Stomach smooth muscle (tissue), 2 donors: ENCODE results near the gene ACOT7.
"Not testable (repeated sequence)": the region's sequence is repeated elsewhere in the genome, so short reads cannot be mapped to it uniquely, and the experiment has no call there.

ENCODE experiments used
- H3K27ac ChIP-seq: one replicate; pipeline ENCODE4 v1.7.0; 2013; ENCODE audit warnings: mild to moderate bottlenecking, low read length, inconsistent platforms
- H3K27me3 ChIP-seq, 2 donors: one replicate each; pipeline ENCODE4 v1.7.0; 2013; ENCODE audit warnings: low read length in 2 of 2; ENCODE audit not compliant: insufficient read depth in 2 of 2, control insufficient read depth in 1 of 2
- H3K36me3 ChIP-seq, 2 donors: one replicate each; pipeline ENCODE4 v1.7.0; 2013; ENCODE audit warnings: low read length in 2 of 2; ENCODE audit not compliant: control insufficient read depth in 2 of 2, insufficient read depth in 2 of 2
- H3K4me1 ChIP-seq: one replicate; pipeline ENCODE4 v1.7.0; 2013; ENCODE audit warnings: low read length; ENCODE audit not compliant: control insufficient read depth, insufficient read depth
- H3K4me3 ChIP-seq, 2 donors: one replicate each; pipeline ENCODE4 v1.7.0; 2013; ENCODE audit warnings: low read length in 2 of 2
- H3K9ac ChIP-seq, 2 donors: one replicate each; pipeline ENCODE4 v1.7.0; 2013; ENCODE audit warnings: low read length in 2 of 2, mild to moderate bottlenecking in 1 of 2
- H3K9me3 ChIP-seq, 2 donors: one replicate each; pipeline ENCODE4 v1.7.0; 2013; ENCODE audit warnings: low read length in 2 of 2; ENCODE audit not compliant: control insufficient read depth in 2 of 2
- donor health status: healthy.
- donor health status: Pancreatic carcinoma.

ACOT7 gene

DNA sequence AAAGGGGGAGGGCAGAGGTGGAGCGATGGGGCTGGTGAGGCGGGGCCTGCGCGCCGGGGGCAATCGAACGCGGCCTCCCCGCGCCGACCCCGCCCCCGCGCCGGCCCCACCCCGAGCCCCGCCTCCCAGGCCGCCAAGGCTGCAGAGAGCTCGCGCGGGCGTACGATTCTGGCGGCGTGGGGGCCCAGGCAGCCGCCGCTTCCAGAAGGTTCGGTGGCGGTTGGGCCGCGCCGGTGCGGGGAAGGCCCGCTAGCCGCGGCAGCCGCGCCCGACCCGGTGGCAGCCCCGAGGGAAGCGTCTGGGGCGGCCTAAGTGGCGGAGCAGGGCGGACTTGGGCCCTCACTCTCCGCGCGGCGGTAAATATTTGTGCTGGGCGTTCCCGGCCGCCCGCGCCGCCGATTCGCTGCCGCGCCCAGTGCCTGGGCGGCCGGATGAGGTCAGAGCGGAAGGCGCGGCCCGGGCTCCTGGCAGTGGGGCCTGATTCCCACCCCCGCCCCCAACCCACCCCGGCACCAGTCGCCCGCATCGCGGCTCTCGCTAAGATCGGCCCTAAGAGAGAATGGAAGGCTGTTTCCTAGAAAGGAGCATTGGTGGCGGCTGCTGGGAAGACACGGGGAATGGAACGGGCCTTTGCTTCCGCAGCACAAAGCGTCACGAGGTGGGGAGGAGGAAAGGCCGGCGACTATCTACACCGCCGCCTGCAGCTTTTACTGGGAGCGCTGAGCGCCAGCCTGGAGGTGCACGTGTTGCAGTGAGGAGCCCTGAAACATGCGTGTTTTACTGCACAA lies at the start of gene ACOT7:
Gene ACOT7 (minus strand): TSS at position 368 of the 788 bp plus-strand sequence. CDS start 368 bp downstream, outside the sequence.
- Histone ChIP-seq H3K4me1 (peaks cover 16% of the 10 kb centered on the region), H3K4me3 (peak within 1 kb of the TSS; percentile 51 to 73), H3K9me3 (no peaks in the 10 kb centered on the region), H3K9ac (peak within 1 kb of the TSS; percentile 47 to 73), H3K27ac (peak within 1 kb of the TSS; percentile 85), H3K36me3 (no peaks in the 10 kb centered on the region), H3K27me3 (no peaks in the 10 kb centered on the region)

GRCh38 chr1:6441586-6441985 lies 48.0 kb upstream of the ACOT7 start:
- H3K27me3 ChIP-seq, result peaks cover 28 to 31% of the 10 kb centered on the region in 2 donors

DNA sequence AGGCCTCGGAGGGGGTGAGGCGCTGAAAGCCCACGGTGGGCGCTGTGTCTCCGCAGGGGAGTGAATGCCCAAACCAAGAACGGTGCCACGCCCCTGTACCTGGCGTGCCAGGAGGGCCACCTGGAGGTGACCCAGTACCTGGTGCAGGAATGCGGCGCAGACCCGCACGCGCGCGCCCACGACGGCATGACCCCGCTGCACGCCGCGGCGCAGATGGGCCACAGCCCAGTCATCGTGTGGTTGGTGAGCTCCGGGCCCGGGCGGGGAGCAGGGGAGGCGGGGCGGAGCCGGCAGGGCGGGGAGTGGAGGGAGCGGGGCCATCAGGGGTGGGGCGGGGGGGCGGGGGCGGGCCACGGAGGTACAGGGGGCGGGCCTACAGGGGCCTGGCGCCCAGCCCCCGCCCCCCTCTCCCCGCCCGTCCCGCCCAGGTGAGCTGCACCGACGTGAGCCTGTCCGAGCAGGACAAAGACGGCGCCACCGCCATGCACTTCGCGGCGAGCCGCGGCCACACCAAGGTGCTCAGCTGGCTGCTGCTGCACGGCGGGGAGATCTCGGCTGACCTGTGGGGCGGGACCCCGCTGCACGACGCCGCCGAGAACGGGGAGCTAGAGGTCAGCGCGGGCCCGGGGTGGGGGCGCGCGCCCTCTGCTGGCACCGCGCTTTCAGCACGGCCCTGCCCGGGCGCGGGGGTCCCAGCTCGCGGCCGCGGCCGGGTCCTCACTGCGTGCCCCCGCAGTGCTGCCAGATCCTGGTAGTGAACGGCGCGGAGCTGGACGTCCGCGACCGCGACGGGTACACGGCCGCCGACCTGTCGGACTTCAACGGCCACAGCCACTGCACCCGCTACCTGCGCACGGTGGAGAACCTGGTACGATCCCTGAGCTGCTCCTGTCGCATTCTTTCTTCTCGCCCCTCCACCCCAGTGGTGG lies 46.9 kb upstream of the ACOT7 start:
- Histone ChIP-seq H3K36me3 (no peaks in the 10 kb centered on the region), H3K4me3 (peak overlapping the region in 1 of 2 donors; percentile 29), H3K27ac (no peak overlapping the region), H3K9me3 (no peaks in the 10 kb centered on the region), H3K9ac (no peak overlapping the region), H3K4me1 (peaks cover 2% of the 10 kb centered on the region), H3K27me3 (peaks cover 26 to 31% of the 10 kb centered on the region in 2 donors)

More at GRCh38 chr1:6441586-6441985, 48.0 kb upstream of the ACOT7 start:
- no peak overlapping the region for H3K27ac ChIP-seq
- H3K36me3 ChIP-seq, result no peaks in the 10 kb centered on the region
- H3K9me3 ChIP-seq, result no peaks in the 10 kb centered on the region
- no peak overlapping the region for H3K9ac ChIP-seq
- no peak overlapping the region for H3K4me3 ChIP-seq
- peaks cover 2% of the 10 kb centered on the region for H3K4me1 ChIP-seq

- Histone ChIP-seq H3K27me3 (peaks cover 24 to 26% of the 10 kb centered on the region in 2 donors), H3K36me3 (no peaks in the 10 kb centered on the region), H3K9ac (no peak overlapping the region), H3K27ac (no peak overlapping the region), H3K9me3 (no peaks in the 10 kb centered on the region), H3K4me3 (no peak overlapping the region), H3K4me1 (peaks cover 2% of the 10 kb centered on the region)
Measured at GRCh38 chr1:6438047-6438525, 44.5 kb upstream of the ACOT7 start.

- peaks cover 24 to 26% of the 10 kb centered on the region in 2 donors for H3K27me3 ChIP-seq
- H3K27ac ChIP-seq, H3K4me3 ChIP-seq, H3K9me3 ChIP-seq, H3K9ac ChIP-seq, H3K4me1 ChIP-seq, H3K36me3 ChIP-seq: not testable (repeated sequence)
Measured at GRCh38 chr1:6437012-6437700, 43.6 kb upstream of the ACOT7 start.

DNA sequence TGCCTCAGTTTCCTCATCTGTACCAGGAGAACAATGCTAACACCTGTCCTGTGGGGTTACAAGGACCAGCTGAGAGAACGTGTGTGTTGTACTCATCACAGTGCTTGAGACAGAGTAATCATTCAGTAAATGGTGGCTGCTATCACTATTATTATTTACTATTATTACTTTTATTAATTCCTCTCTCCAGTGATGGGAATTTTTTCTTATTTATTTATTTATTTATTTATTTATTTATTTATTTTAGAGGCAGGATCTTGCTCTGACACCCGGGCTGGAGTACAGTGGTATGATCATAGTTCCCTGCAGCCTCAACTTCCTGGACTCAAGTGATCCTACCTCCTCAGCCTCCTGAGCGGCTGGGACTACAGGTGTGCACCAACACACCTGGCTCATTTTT lies 42.7 kb upstream of the ACOT7 start:
- not testable (repeated sequence) for H3K36me3 ChIP-seq, H3K9ac ChIP-seq, H3K27ac ChIP-seq, H3K4me3 ChIP-seq, H3K4me1 ChIP-seq, H3K9me3 ChIP-seq
- peaks cover 20 to 21% of the 10 kb centered on the region in 2 donors for H3K27me3 ChIP-seq

DNA sequence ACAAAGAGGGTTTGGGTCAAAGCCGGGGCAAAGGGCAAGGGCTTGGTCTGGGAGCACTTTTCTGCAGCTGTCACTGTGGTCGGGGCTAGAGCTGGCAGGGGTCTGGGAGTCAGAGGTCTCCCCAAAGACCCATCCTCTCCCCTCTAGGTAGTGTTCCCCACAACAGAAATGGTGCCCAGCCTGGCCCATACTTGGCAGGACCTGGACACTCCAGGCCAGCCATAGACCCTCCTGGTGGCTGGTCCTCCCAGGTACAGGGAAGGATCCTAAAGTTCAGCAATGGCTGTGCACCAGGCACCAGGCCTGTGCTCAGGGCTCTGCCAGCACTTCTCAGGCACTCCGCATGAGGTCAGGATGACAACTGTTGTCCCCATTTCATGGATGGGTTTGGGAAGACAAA lies 42.0 kb upstream of the ACOT7 start:
- H3K27ac ChIP-seq, result no peak overlapping the region
- no peak overlapping the region for H3K9ac ChIP-seq
- no peak overlapping the region for H3K4me3 ChIP-seq

DNA sequence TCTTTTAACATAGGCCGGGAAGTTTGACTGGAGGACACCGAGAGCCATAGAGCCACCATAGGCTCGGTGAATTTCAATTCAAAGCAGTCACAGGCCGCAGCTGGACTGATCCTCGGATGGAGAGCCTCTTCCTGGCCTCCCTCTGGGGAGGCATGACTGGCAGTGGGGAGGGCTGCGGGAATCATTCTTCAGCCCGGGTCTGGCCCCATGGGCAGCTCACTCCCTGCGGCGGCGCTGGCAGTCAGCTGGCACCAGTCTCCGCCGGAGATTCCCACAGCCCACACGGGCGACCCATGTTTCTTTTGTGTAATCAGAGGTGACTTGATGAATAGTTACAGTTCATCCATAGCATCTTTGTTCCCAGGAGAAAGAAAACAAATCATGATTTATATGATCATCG lies 41.6 kb upstream of the ACOT7 start:
- H3K4me1 ChIP-seq, result no peaks in the 10 kb centered on the region
- H3K4me3 ChIP-seq, result no peak overlapping the region
- no peaks in the 10 kb centered on the region for H3K36me3 ChIP-seq
- H3K9ac ChIP-seq, result no peak overlapping the region
- peaks cover 16 to 19% of the 10 kb centered on the region in 2 donors for H3K27me3 ChIP-seq
- no peaks in the 10 kb centered on the region for H3K9me3 ChIP-seq
- no peak overlapping the region for H3K27ac ChIP-seq

More for the DNA sequence above, 42.0 kb upstream of the ACOT7 start:
- H3K9me3 ChIP-seq, result no peaks in the 10 kb centered on the region
- H3K36me3 ChIP-seq, result no peaks in the 10 kb centered on the region
- H3K27me3 ChIP-seq, result peaks cover 14 to 19% of the 10 kb centered on the region in 2 donors
- peaks cover under 1% of the 10 kb centered on the region for H3K4me1 ChIP-seq

GRCh38 chr1:6434186-6434585 lies 40.6 kb upstream of the ACOT7 start:
- H3K4me1 ChIP-seq, result no peaks in the 10 kb centered on the region
- H3K9me3 ChIP-seq, result no peaks in the 10 kb centered on the region
- no peaks in the 10 kb centered on the region for H3K36me3 ChIP-seq
- no peak overlapping the region for H3K4me3 ChIP-seq
- peaks cover 12 to 14% of the 10 kb centered on the region in 2 donors for H3K27me3 ChIP-seq
- H3K9ac ChIP-seq, result no peak overlapping the region
- H3K27ac ChIP-seq, result no peak overlapping the region
